Mesendoderm (in vitro differentiated cells): ENCODE results near the gene C1QTNF6.

Source experiments
- DNase-seq: peaks from one replicate; pipeline ENCODE4 v3.0.0; 2013
- H2AK5ac ChIP-seq: 2 replicates; pipeline ENCODE4 v1.6.1; 2013; ENCODE audit warnings: low read length, inconsistent platforms
- H2BK120ac ChIP-seq: 2 replicates; pipeline ENCODE4 v1.6.1; 2013; ENCODE audit warnings: low read depth, mild to moderate bottlenecking, low read length, moderate library complexity, mixed read lengths
- H2BK15ac ChIP-seq: replicated peaks from 2 replicates; pipeline ENCODE4 v1.6.1; 2013; ENCODE audit warnings: low read depth, mild to moderate bottlenecking, moderate library complexity
- H2BK5ac ChIP-seq: 2 replicates; pipeline ENCODE4 v1.6.1; 2013; ENCODE audit warnings: low read length, inconsistent platforms
- H3K18ac ChIP-seq: 2 replicates; pipeline ENCODE4 v1.6.1; 2013; ENCODE audit warnings: mild to moderate bottlenecking, low read length, mixed read lengths
- H3K23ac ChIP-seq: one replicate; pipeline ENCODE4 v1.6.1; 2013; ENCODE audit warnings: low read length
- H3K27ac ChIP-seq: 2 replicates; pipeline ENCODE4 v1.5.1; 2013; ENCODE audit warnings: low read depth, mild to moderate bottlenecking, inconsistent platforms, low read length, moderate library complexity
- H3K27me3 ChIP-seq: 2 replicates; pipeline ENCODE4 v1.6.1; 2013; ENCODE audit warnings: low read length, control low read depth, mild to moderate bottlenecking, inconsistent platforms; ENCODE audit not compliant: insufficient read depth, poor library complexity
- H3K36me3 ChIP-seq: 2 replicates; pipeline ENCODE4 v1.6.1; 2013; ENCODE audit warnings: low read length, inconsistent platforms; ENCODE audit not compliant: control insufficient read depth, insufficient read depth
- H3K4ac ChIP-seq: one replicate; pipeline ENCODE4 v1.6.1; 2013; ENCODE audit warnings: low read depth, mild to moderate bottlenecking, low read length, moderate library complexity
- H3K4me1 ChIP-seq: 2 replicates; pipeline ENCODE4 v1.6.1; 2013; ENCODE audit warnings: low read depth, low read length, inconsistent platforms; ENCODE audit not compliant: control insufficient read depth
- H3K4me2 ChIP-seq: 2 replicates; pipeline ENCODE4 v1.6.1; 2013; ENCODE audit warnings: low read length
- H3K4me3 ChIP-seq: 2 replicates; pipeline ENCODE4 v1.5.1; 2013; ENCODE audit warnings: mild to moderate bottlenecking, low read length
- H3K56ac ChIP-seq: one replicate; pipeline ENCODE4 v1.6.1; 2013; ENCODE audit warnings: low read length
- H3K79me1 ChIP-seq: 2 replicates; pipeline ENCODE4 v1.6.1; 2013; ENCODE audit warnings: low read length, inconsistent platforms
- H3K79me2 ChIP-seq: 2 replicates; pipeline ENCODE4 v1.6.1; 2013; ENCODE audit warnings: mild to moderate bottlenecking, low read length; ENCODE audit not compliant: control insufficient read depth, insufficient read depth
- H3K9ac ChIP-seq: 2 replicates; pipeline ENCODE4 v1.6.1; 2013; ENCODE audit warnings: low read length, inconsistent platforms
- H4K5ac ChIP-seq: one replicate; pipeline ENCODE4 v1.6.1; 2013; ENCODE audit warnings: low read length
- H4K8ac ChIP-seq: one replicate; pipeline ENCODE4 v1.6.1; 2013; ENCODE audit warnings: low read depth, mild to moderate bottlenecking, control low read depth, low read length, moderate library complexity
- WGBS: extraction: QIAGEN DNeasy Blood & Tissue Kit; methylation state at CpG from one replicate; pipeline ENCODE4 v1.1.7; 2013; ENCODE audit warnings: low lambda C conversion rate, missing lambda C conversion rate; ENCODE audit not compliant: insufficient coverage; ENCODE audit errors: extremely low coverage; 5-methylcytosine and 5-hydroxymethylcytosine counted together

C1QTNF6 gene

DNA sequence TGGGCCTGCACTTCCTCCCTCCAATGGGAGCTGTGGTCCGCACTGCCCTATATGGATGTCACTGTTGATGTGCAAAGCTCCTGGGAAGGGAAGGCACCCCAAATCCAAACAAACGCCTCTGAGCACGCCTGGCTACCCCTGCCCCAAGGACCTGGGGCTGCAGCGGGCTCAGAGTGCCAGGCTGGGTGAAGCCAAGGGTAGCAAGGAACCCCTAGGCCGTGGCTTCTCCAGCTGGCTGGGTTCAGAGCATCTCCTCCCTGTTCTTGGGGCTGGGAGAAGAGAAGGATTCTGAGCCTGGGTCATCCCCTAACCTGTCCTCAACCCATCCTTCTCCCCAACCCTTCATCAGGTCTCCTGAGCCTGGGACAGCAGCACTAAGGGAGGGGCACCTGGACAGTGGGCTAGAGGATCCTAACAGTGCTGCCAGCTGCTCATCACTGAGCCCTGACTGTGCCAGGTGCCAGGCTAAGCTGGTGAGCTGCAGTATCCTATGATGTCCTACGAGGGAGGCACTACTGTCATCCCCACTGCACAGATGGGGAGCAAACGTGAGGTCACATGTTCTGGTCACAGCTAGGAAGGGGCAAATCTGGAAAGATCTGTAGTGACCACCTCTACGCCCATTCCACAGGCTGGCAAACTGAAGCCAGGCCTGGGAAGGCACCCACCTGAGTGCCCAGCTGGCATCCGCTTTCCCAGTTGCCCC is 21.2 kb upstream of the C1QTNF6 start:
- Histone ChIP-seq H2BK5ac (no peak overlapping the region), H3K56ac (no peak overlapping the region), H3K27ac (no peak overlapping the region), H3K79me1 (no peaks in the 10 kb centered on the region), H3K4me1 (no peaks in the 10 kb centered on the region), H3K36me3 (no peaks in the 10 kb centered on the region), H4K5ac (no peak overlapping the region), H3K4me3 (no peak overlapping the region), H2BK120ac (no peak overlapping the region), H3K9ac (no peak overlapping the region), H3K79me2 (no peaks in the 10 kb centered on the region), H3K18ac (no peak overlapping the region), H2BK15ac (no peak overlapping the region), H4K8ac (no peak overlapping the region), H3K27me3 (no peaks in the 10 kb centered on the region), H2AK5ac (no peak overlapping the region), H3K4ac (no peak overlapping the region), H3K4me2 (no peak overlapping the region), H3K23ac (no peak overlapping the region)
- DNase-seq = no peak
- no CpG with 5 or more reads among the region's 9 CpGs for WGBS

DNA sequence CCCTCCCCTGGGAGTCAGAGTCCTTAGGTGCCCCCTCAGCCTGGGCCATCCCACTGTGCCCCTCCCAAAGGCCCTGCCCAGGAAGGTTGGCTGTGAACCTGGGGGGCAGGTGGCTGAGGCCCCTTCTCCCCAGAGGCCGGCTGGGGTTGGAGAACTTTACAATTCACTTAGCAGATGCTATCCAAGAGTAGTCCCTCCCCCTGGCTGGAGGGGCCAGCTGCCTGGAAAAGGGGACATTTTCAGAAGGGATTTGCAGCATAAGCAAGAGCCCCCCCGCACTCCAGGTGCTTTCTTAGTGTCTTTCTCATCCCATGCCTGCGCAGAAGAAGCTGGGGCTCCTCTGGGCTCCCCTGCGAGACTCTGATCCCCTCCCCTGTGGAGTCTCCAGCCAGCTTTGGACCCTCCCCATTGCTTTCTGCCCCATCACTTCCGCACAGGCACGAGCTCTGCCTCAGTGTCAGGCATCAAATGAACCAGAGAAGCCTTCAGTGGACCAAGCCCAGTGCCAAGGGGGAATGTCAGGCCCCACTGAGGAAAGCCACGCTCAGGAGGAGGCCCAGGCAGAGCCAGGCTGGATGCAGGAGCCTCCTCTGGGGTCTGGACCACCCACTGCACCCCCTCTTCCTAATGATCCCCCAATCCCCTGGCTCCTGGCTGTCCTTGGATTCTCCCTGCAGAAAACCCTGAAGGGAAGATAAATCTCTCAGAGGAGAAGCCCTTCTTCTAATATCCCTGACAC is 20.5 kb upstream of the C1QTNF6 start:
- no peak for DNase-seq
- Histone ChIP-seq H3K9ac (no peak overlapping the region), H3K4me3 (no peak overlapping the region), H3K4me1 (no peaks in the 10 kb centered on the region), H2BK120ac (no peak overlapping the region), H2BK5ac (no peak overlapping the region), H3K56ac (no peak overlapping the region), H3K4ac (no peak overlapping the region), H3K27ac (no peak overlapping the region), H3K27me3 (no peaks in the 10 kb centered on the region), H4K8ac (no peak overlapping the region), H4K5ac (no peak overlapping the region), H3K23ac (no peak overlapping the region), H2AK5ac (no peak overlapping the region), H3K36me3 (no peaks in the 10 kb centered on the region), H3K79me2 (no peaks in the 10 kb centered on the region), H2BK15ac (no peak overlapping the region), H3K79me1 (no peaks in the 10 kb centered on the region), H3K18ac (no peak overlapping the region), H3K4me2 (no peak overlapping the region)
- no CpG with 5 or more reads among the region's 7 CpGs for WGBS

DNA sequence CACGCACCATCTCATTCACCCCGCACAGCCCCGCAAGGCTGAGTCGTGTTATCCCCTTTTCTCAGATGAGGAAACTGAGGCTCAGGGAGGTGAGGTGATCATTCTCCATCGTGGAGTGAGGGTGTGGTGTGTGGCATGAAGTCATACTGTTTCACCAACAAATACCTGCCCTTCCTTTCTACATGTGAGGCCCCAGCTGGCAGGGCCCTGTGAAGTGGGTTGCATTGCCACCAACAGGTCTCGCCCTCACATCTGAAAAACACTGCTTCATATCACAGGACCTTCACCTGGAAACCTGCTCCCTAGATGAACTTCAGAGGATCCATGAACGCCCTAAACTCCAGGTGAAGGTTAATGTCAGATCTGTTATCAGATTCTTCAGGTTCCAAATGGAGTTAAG is 19.9 kb upstream of the C1QTNF6 start:
- no CpG with 5 or more reads among the region's 7 CpGs for WGBS
- Histone ChIP-seq H3K18ac (no peak overlapping the region), H3K36me3 (no peaks in the 10 kb centered on the region)

DNA sequence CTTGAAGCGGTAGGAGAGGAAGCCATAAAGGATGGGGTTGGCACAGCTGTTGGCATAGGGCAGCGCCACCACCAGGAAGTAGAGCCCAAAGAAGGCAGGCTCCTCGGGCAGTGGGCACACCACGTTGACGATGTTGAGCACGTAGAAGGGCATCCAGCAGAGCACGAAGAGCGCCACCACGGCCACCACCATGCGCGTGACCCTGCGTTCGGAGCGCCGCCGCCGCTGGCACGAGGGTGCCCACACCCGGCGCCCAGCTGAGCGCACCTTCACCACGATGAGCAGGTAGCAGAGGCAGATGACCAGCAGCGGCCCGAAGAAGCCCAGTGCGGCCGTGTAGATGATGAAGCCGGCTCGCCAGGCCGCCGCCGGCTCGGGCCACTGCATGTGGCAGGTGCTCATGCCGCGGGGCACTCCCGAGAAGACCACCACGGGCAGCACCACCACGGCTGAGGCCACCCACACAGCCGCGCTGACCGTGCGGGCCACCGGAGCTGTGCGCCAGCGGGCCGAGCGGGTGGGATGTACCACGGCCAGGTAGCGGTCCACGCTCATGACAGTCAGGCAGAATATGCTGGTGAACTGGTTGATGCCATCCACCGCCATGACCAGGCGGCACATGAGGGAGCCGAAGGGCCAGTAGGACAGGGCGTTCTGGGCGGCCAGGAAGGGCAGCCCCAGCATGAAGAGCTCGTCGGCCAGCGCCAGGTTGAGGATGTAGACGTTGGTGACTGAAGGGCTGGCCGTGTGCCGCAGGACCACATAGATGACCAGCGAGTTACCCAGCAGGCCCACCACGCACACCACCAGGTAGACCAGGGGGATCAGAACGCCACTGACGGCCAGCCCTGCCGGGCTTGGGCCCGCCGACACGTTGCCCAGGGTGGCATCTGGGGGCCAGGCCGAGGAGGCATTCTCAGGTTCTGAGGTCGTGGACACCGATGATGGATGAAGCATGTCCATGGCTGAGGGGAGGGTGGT is 19.1 kb upstream of the C1QTNF6 start:
- Histone ChIP-seq H4K5ac (no peak overlapping the region), H3K56ac (no peak overlapping the region), H4K8ac (no peak overlapping the region), H3K79me2 (no peaks in the 10 kb centered on the region), H2BK120ac (no peak overlapping the region), H3K4ac (no peak overlapping the region), H3K18ac (no peak overlapping the region), H3K23ac (no peak overlapping the region), H3K27ac (no peak overlapping the region), H2AK5ac (no peak overlapping the region), H3K4me1 (no peaks in the 10 kb centered on the region), H2BK15ac (no peak overlapping the region), H3K79me1 (no peaks in the 10 kb centered on the region), H3K4me3 (no peak overlapping the region), H3K36me3 (no peaks in the 10 kb centered on the region), H3K4me2 (no peak overlapping the region), H2BK5ac (no peak overlapping the region), H3K27me3 (no peaks in the 10 kb centered on the region), H3K9ac (no peak overlapping the region)
- DNase-seq = no peak
- no CpG with 5 or more reads among the region's 71 CpGs for WGBS

More for the DNA sequence above, 19.9 kb upstream of the C1QTNF6 start:
- H3K4me1 ChIP-seq = no peaks in the 10 kb centered on the region
- no peak overlapping the region for H3K4me3 ChIP-seq
- H2BK120ac ChIP-seq = no peak overlapping the region
- no peak overlapping the region for H2BK5ac ChIP-seq
- H3K79me1 ChIP-seq = no peaks in the 10 kb centered on the region
- DNase-seq = no peak
- H4K8ac ChIP-seq = no peak overlapping the region
- no peak overlapping the region for H3K56ac ChIP-seq
- H4K5ac ChIP-seq = no peak overlapping the region
- no peak overlapping the region for H3K4me2 ChIP-seq
- no peak overlapping the region for H2BK15ac ChIP-seq
- H3K23ac ChIP-seq = no peak overlapping the region
- H3K27me3 ChIP-seq = no peaks in the 10 kb centered on the region
- no peak overlapping the region for H2AK5ac ChIP-seq
- H3K4ac ChIP-seq = no peak overlapping the region
- H3K27ac ChIP-seq = no peak overlapping the region
- no peak overlapping the region for H3K9ac ChIP-seq
- H3K79me2 ChIP-seq = no peaks in the 10 kb centered on the region

DNA sequence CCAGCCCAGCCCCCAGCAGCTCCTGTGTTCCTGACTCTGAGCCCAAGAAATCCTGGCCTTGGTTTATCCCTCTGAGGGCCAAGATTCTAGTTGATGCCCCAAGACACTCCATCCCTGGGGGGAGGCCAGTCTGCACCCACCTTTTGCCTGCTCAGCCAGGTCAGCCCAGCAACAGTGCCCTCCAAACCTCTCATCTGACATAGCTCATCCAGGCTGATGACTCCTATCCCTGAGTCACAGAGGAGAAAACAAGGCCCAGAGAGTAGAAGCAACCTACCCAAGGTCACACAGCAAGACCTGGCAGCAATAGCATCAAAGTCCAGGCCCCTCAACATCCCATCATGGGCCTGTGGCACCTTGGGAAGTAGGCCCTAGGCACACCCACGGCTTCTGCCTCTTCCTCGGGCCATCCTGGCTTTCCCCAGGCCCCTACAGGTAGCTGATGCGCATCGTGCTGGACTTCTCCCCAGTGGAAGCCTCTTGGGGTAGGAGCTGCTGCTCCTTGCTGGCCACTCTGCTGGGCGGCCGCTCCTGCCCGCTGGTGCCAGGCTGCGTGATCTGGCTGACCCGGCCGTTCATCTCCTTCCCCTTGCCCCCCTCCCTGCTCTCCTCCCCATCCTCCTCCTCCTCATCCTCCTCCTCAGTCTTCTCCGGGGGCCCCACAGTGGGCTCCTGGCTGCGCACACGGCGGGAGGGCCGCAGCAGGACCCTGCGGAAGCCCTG is 18.2 kb upstream of the C1QTNF6 start:
- H2BK5ac ChIP-seq = no peak overlapping the region
- H3K4me2 ChIP-seq = no peak overlapping the region
- no peaks in the 10 kb centered on the region for H3K4me1 ChIP-seq
- no peak overlapping the region for H2BK15ac ChIP-seq
- no peak for DNase-seq
- no peak overlapping the region for H2AK5ac ChIP-seq
- no peaks in the 10 kb centered on the region for H3K27me3 ChIP-seq
- no CpG with 5 or more reads among the region's 16 CpGs for WGBS
- no peak overlapping the region for H3K4me3 ChIP-seq
- H2BK120ac ChIP-seq = no peak overlapping the region
- H4K5ac ChIP-seq = no peak overlapping the region
- H3K79me2 ChIP-seq = no peaks in the 10 kb centered on the region
- no peak overlapping the region for H3K18ac ChIP-seq
- H3K36me3 ChIP-seq = no peaks in the 10 kb centered on the region
- H3K56ac ChIP-seq = no peak overlapping the region
- no peak overlapping the region for H3K23ac ChIP-seq
- no peak overlapping the region for H3K9ac ChIP-seq
- no peak overlapping the region for H3K4ac ChIP-seq
- H3K79me1 ChIP-seq = no peaks in the 10 kb centered on the region
- H4K8ac ChIP-seq = no peak overlapping the region
- H3K27ac ChIP-seq = no peak overlapping the region
